ENCODE measurements around the gene XXYLT1.
"Not testable (repeated sequence)": the region's sequence is repeated elsewhere in the genome, so short reads cannot be mapped to it uniquely, and the experiment has no call there.

The XXYLT1 gene

GRCh38 chr3:195124378-195124992 lies 146.5 kb downstream of the XXYLT1 start:
- peak; percentile 54 for DNase-seq

GRCh38 chr3:195123281-195123691 lies 147.7 kb downstream of the XXYLT1 start:
- DNase-seq: peak; percentile 94

- DNase-seq: no peak
Observed at GRCh38 chr3:195122261-195122660, 148.7 kb downstream of the XXYLT1 start.

- DNase-seq: no peak
Observed at GRCh38 chr3:195120267-195120601, 150.7 kb downstream of the XXYLT1 start.

- DNase-seq: peak; percentile 76
Observed at GRCh38 chr3:195119461-195120266, 151.3 kb downstream of the XXYLT1 start.

- DNase-seq: no peak
Observed at GRCh38 chr3:195118671-195119070, 152.3 kb downstream of the XXYLT1 start.

- DNase-seq: no peak
Observed at GRCh38 chr3:195117978-195118581, 152.9 kb downstream of the XXYLT1 start.

- no peak for DNase-seq
Observed at GRCh38 chr3:195116407-195117185, 154.4 kb downstream of the XXYLT1 start.

GRCh38 chr3:195115600-195116406 lies 155.2 kb downstream of the XXYLT1 start:
- no peak for DNase-seq

GRCh38 chr3:195114786-195115599 lies 156.0 kb downstream of the XXYLT1 start:
- DNase-seq: no peak

- no peak for DNase-seq
Observed at GRCh38 chr3:195113536-195114425, 157.2 kb downstream of the XXYLT1 start.

- DNase-seq: no peak
Observed at GRCh38 chr3:195113048-195113447, 157.9 kb downstream of the XXYLT1 start.

- DNase-seq: no peak
Observed at GRCh38 chr3:195112361-195112791, 158.6 kb downstream of the XXYLT1 start.

GRCh38 chr3:195111766-195112165 lies 159.2 kb downstream of the XXYLT1 start:
- DNase-seq: no peak

GRCh38 chr3:195111319-195111705 lies 159.6 kb downstream of the XXYLT1 start:
- peak; percentile 77 for DNase-seq

GRCh38 chr3:195110647-195111318 lies 160.2 kb downstream of the XXYLT1 start:
- no peak for DNase-seq

GRCh38 chr3:195109098-195109657 lies 161.8 kb downstream of the XXYLT1 start:
- no peak for DNase-seq

GRCh38 chr3:195107593-195107992 lies 163.4 kb downstream of the XXYLT1 start:
- no peak for DNase-seq

GRCh38 chr3:195107031-195107430 lies 163.9 kb downstream of the XXYLT1 start:
- not testable (repeated sequence) for DNase-seq

Measured in NCI-H2171 treated with DMSO at 0.1 percent for 48 hours (cell line).